Kidney (tissue), 14 donors: ENCODE measurements around the gene AXIN1. TPM values are rescaled to one million over a fixed set of nuclear protein-coding genes. Genes with fewer than 3 reads are reported as not detected.

ENCODE experiments used
- DNase-seq, 5 donors: peaks; one replicate each; pipeline ENCODE4 v3.0.0-alpha.2; 2013 to 2020
- FAIRE-seq: peaks from 2 replicates; lab custom pipeline; 2012; peaks lifted over from hg19 to GRCh38; lab: Jason Lieb, UNC
- H3K27ac ChIP-seq, 2 donors: one replicate each; pipeline ENCODE4 v1.7.0; 2013; ENCODE audit warnings: low read depth in 2 of 2, low read length in 2 of 2, inconsistent platforms in 1 of 2
- H3K27me3 ChIP-seq: one replicate; pipeline ENCODE4 v1.7.1; 2013; ENCODE audit warnings: low read length, inconsistent platforms; ENCODE audit not compliant: control insufficient read depth, insufficient read depth
- H3K36me3 ChIP-seq, 3 donors: one replicate each; pipeline versions ENCODE4 v1.7.0 to v1.7.1; 2013; ENCODE audit warnings: low read length in 3 of 3, control low read depth in 1 of 3, inconsistent platforms in 1 of 3; ENCODE audit not compliant: insufficient read depth in 3 of 3, control insufficient read depth in 2 of 3
- H3K4me1 ChIP-seq, 3 donors: one replicate each; pipeline versions ENCODE4 v1.7.0 to v1.7.1; 2013; ENCODE audit warnings: low read length in 3 of 3, inconsistent platforms in 1 of 3, low read depth in 1 of 3; ENCODE audit not compliant: control insufficient read depth in 2 of 3, insufficient read depth in 2 of 3
- H3K4me3 ChIP-seq, 3 donors: one replicate each; pipeline versions ENCODE4 v1.7.0 to v1.8.1; 2013; ENCODE audit warnings: low read length in 3 of 3, control low read depth in 1 of 3, inconsistent platforms in 1 of 3
- H3K9ac ChIP-seq, 3 donors: one replicate each; pipeline versions ENCODE4 v1.7.0 to v1.7.1; 2013; ENCODE audit warnings: low read length in 3 of 3, control low read depth in 1 of 3, inconsistent platforms in 1 of 3
- H3K9me3 ChIP-seq, 3 donors: one replicate each; pipeline versions ENCODE4 v1.7.0 to v1.7.1; 2013; ENCODE audit warnings: low read length in 3 of 3, control low read depth in 1 of 3, inconsistent platforms in 1 of 3; ENCODE audit not compliant: control insufficient read depth in 2 of 3, insufficient read depth in 1 of 3
- CTCF ChIP-seq: IDR thresholded peaks from 3 replicates; pipeline ENCODE4 v1.5.1; 2012; ENCODE audit warnings: mild to moderate bottlenecking, moderate library complexity, borderline replicate concordance; ENCODE audit not compliant: insufficient read depth; ENCODE audit errors: extremely low read depth
- intact Hi-C: fragments of 100-400 bp; cut with DNase I; formaldehyde crosslinking; loops from one replicate; pipeline ENCODE4 v1.11.1; 2022
- polyA plus RNA-seq: library from polyadenylated mRNA; stranded (reverse); fragments of 350-450 nt; fragmentation: Illumina TruSeq; extraction: RNeasy Lipid Tissue Mini Kit (QIAGEN cat#74804); gene quantifications from one replicate; pipeline ENCODE4 v1.2.3, GENCODE V29; 2014; ENCODE audit warnings: low read depth, low replicate concordance; ENCODE audit not compliant: insufficient read depth
- total RNA-seq: library from RNA; stranded (reverse); fragmentation: NEBNext Ultra II Directional; extraction: Animal tissue kit (Norgen Biotek cat#: 25700); gene quantifications from one replicate; pipeline ENCODE4 v1.2.1, GENCODE V29; 2021
- donor health status: control.
- donor health status: control.
- donor health status: control.
- donor health status: control.
- donor health status: control.
- donor health status: DM: yes; HTN: yes; CAD: no.
- donor health status: Normal renal cell carcinoma (clear cell type).

The AXIN1 gene
- total and polyA plus RNA-seq, 2 donors from 2014 or later, result 9.7 to 24.6 TPM

GRCh38 chr16:324451-325334 is 27.8 kb downstream of the AXIN1 start:
- Histone ChIP-seq H3K9me3 (no peaks in the 10 kb centered on the region), H3K27me3 (no peaks in the 10 kb centered on the region), H3K4me3 (no peak overlapping the region), H3K27ac (no peak overlapping the region), H3K4me1 (peaks cover 0 to 8% (median 5%) of the 10 kb centered on the region in 3 donors), H3K9ac (no peak overlapping the region), H3K36me3 (no peaks in the 10 kb centered on the region)
- intact Hi-C loops, result no loop called here
- FAIRE-seq (no peak), DNase-seq (peak in 4 of 5 donors; percentile 56 to 71 (median 64))
- TF ChIP-seq CTCF, result no peak

GRCh38 chr16:324201-324450 is 28.4 kb downstream of the AXIN1 start:
- no peak for TF ChIP-seq CTCF
- no peak for FAIRE-seq
- intact Hi-C loops, result no loop called here
- DNase-seq, result no peak
- H3K27ac ChIP-seq, result no peak overlapping the region
- peaks cover 0 to 1% (median 0%) of the 10 kb centered on the region in 3 donors for H3K36me3 ChIP-seq
- no peak overlapping the region for H3K4me3 ChIP-seq
- H3K4me1 ChIP-seq, result peaks cover 0 to 8% (median 5%) of the 10 kb centered on the region in 3 donors
- no peaks in the 10 kb centered on the region for H3K27me3 ChIP-seq
- H3K9me3 ChIP-seq, result no peaks in the 10 kb centered on the region
- no peak overlapping the region for H3K9ac ChIP-seq

GRCh38 chr16:322476-323143 is 29.9 kb downstream of the AXIN1 start:
- FAIRE-seq, result no peak
- Histone ChIP-seq H3K27ac (no peak overlapping the region), H3K36me3 (peaks cover 0 to 2% (median 0%) of the 10 kb centered on the region in 3 donors), H3K4me1 (peaks cover 0 to 5% (median 3%) of the 10 kb centered on the region in 3 donors), H3K9ac (no peak overlapping the region), H3K9me3 (no peaks in the 10 kb centered on the region), H3K4me3 (no peak overlapping the region), H3K27me3 (no peaks in the 10 kb centered on the region)
- intact Hi-C loops, result no loop called here
- TF ChIP-seq CTCF, result no peak
- DNase-seq, result no peak
